HepG2 (cell line): ENCODE results near the gene MMP24OS. TPM values are rescaled to one million over a fixed set of nuclear protein-coding genes. Genes with fewer than 3 reads are reported as not detected.

Experiments used
- GFI1 ChIP-seq: sonication (generic); formaldehyde crosslinking; IDR thresholded peaks from 2 replicates; pipeline ENCODE4 v1.5.0; 2020; ENCODE audit warnings: missing genetic modification reagents, mild to moderate bottlenecking, borderline replicate concordance
- IRX3 ChIP-seq: sonication (generic); formaldehyde crosslinking; IDR thresholded peaks from 2 replicates; pipeline ENCODE4 v1.8.1; 2023; ENCODE audit warnings: mild to moderate bottlenecking, low read depth, missing genetic modification reagents, borderline replicate concordance
- NFE2L1 ChIP-seq: sonication (generic); formaldehyde crosslinking; IDR thresholded peaks from 2 replicates; pipeline ENCODE4 v1.4.0; 2020; ENCODE audit warnings: missing genetic modification reagents, mild to moderate bottlenecking, borderline replicate concordance
- PCBP2 ChIP-seq: fragments of 200-400 bp; formaldehyde crosslinking; optimal IDR thresholded peaks from 2 replicates; pipeline ENCODE3; 2018; ENCODE audit warnings: low read length, low read depth; ENCODE audit not compliant: poor library complexity, severe bottlenecking
- RBM39 ChIP-seq: fragments of 200-400 bp; formaldehyde crosslinking; IDR thresholded peaks from one replicate; pipeline ENCODE4 v1.6.1; 2018; ENCODE audit warnings: antibody characterized with exemption, mild to moderate bottlenecking, low read depth, low read length; ENCODE audit not compliant: poor library complexity, severe bottlenecking
- RFX1 ChIP-seq: fragments of 450-650 bp; IDR thresholded peaks from 2 replicates; pipeline ENCODE4 v1.6.1; 2017
- U2AF1 ChIP-seq: fragments of 200-400 bp; formaldehyde crosslinking; optimal IDR thresholded peaks from 2 replicates; pipeline ENCODE3; 2017; ENCODE audit warnings: mild to moderate bottlenecking, low read depth, low read length
- ZNF317 ChIP-seq: sonication (generic); formaldehyde crosslinking; IDR thresholded peaks from 2 replicates; pipeline ENCODE4 v1.5.0; 2020; ENCODE audit warnings: mild to moderate bottlenecking, missing genetic modification reagents
- ZNF550 ChIP-seq: sonication (generic); formaldehyde crosslinking; IDR thresholded peaks from 2 replicates; pipeline ENCODE4 v1.4.0; 2020; ENCODE audit warnings: mild to moderate bottlenecking, missing genetic modification reagents, borderline replicate concordance
- ZNF652 ChIP-seq: IDR thresholded peaks from 2 replicates; pipeline ENCODE4 v1.6.1; 2016; ENCODE audit warnings: low read depth, borderline replicate concordance
- ZNF761 ChIP-seq: sonication (generic); formaldehyde crosslinking; conservative IDR thresholded peaks from 2 replicates; pipeline ENCODE4 v1.4.0; 2020; ENCODE audit warnings: mild to moderate bottlenecking, missing genetic modification reagents
- polyA plus RNA-seq, 8 experiments: library from polyadenylated mRNA; depleted of rRNA in 3 of 8; stranded (reverse) in 7 of 8; unstranded in 1 of 8; fragments of >200 nt; fragmentation: Illumina TruSeq in 4 of 8; extraction: Trizol in 4 of 8; gene quantifications; 2 replicates each; pipeline versions ENCODE4 v1.2.1 to v1.2.3, GENCODE V29; 2011 to 2016; ENCODE audit warnings: low read depth in 4 of 8, missing spikeins in 1 of 8, mixed read lengths in 1 of 8; ENCODE audit not compliant: insufficient read depth in 1 of 8
- total RNA-seq, 5 experiments: library from RNA; depleted of rRNA; stranded (reverse); fragments of >200 nt; fragmentation: Illumina TruSeq; extraction: Trizol; gene quantifications; 2 replicates each; pipeline ENCODE4 v1.2.3, GENCODE V29; 2016; ENCODE audit warnings: low read depth in 1 of 5
- TF ChIP-seq, protein P1 (sequence below): sonication (generic); formaldehyde crosslinking; IDR thresholded peaks from 2 replicates; pipeline ENCODE4 v1.5.0; 2020; ENCODE audit warnings: missing genetic modification reagents, mild to moderate bottlenecking, borderline replicate concordance
- TF ChIP-seq, protein P2 (sequence below): sonication (generic); formaldehyde crosslinking; IDR thresholded peaks from 2 replicates; pipeline ENCODE4 v1.5.0; 2020; ENCODE audit warnings: mild to moderate bottlenecking, missing genetic modification reagents, moderate library complexity
- TF ChIP-seq, protein P3 (sequence below): sonication (generic); formaldehyde crosslinking; IDR thresholded peaks from 2 replicates; pipeline ENCODE4 v1.5.0; 2020; ENCODE audit warnings: mild to moderate bottlenecking, missing genetic modification reagents
- TF ChIP-seq, protein P4 (sequence below): sonication (generic); formaldehyde crosslinking; IDR thresholded peaks from 2 replicates; pipeline ENCODE4 v1.5.1; 2020; ENCODE audit warnings: mild to moderate bottlenecking, missing genetic modification reagents
- TF ChIP-seq, protein P5 (sequence below): sonication (generic); formaldehyde crosslinking; IDR thresholded peaks from 2 replicates; pipeline ENCODE4 v1.4.0; 2020; ENCODE audit warnings: missing genetic modification reagents

The MMP24OS gene
- total and polyA plus RNA-seq, 2 of the 13 experiments (the other 11 are each of a cell fraction or from before 2014, with no cell fraction given): 6.0 to 8.5 TPM

DNA sequence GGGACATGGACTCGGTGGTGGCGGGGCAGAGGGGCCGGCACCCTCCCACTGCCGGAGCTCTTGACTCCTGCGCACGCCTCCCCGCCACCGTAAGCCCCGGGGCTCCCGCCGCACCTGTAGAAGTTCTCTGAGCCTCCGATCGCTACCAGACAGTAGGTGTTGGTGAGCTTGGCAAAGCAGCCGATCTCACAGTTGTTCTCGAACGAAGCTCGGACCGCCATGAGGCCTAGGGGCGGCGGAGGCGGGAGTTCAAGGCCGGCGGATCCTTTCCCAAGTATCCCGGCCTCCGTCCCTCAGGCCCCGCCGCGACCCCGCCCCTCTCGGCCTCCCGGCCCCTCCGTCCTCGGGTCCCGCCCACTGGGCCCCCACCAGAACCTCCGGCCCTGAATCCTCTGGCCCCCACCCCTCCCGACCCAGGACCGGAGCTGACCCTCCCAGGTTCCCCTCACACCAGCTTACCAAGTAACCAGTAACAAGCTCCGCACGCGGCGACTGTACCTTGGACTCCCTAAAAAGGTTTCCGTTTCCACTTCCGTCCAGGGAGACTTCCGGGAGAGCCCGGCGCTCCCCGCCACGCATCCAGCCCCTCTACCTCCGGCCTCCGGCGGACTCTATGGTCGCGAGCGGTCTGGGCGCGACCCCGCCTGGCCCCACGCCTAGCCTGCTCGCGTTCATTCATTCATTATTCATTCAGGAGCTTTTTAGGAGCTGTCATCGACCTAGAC, 6.5 kb upstream of the MMP24OS start, which contains the start of gene EIF6 (continued):
- TF ChIP-seq, protein P1, sequence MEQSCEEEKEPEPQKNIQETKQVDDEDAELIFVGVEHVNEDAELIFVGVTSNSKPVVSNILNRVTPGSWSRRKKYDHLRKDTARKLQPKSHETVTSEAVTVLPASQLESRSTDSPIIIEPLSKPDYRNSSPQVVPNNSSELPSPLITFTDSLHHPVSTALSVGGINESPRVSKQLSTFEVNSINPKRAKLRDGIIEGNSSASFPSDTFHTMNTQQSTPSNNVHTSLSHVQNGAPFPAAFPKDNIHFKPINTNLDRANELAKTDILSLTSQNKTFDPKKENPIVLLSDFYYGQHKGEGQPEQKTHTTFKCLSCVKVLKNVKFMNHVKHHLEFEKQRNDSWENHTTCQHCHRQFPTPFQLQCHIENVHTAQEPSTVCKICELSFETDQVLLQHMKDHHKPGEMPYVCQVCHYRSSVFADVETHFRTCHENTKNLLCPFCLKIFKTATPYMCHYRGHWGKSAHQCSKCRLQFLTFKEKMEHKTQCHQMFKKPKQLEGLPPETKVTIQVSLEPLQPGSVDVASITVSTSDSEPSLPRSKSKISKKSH (CRISPR knock-in tag): peak; percentile 89; the same call in 1 of the 2 replicates
- TF ChIP-seq IRX3 (CRISPR knock-in tag) (no peak), ZNF652 (peak; percentile 53; the same call in 1 of the 2 replicates), PCBP2 (no peak), NFE2L1 (peak; percentile 75; the same call in 1 of the 2 replicates), ZNF761 (CRISPR knock-in tag) (peak; percentile 89), ZNF317 (CRISPR knock-in tag) (peak; percentile 74), RBM39 (peak; percentile 89), GFI1 (CRISPR knock-in tag) (peak; percentile 86), ZNF550 (CRISPR knock-in tag) (0 out of 2 replicates have a peak, but pooled peaks have one; percentile 74), RFX1 (no peak), U2AF1 (peak; percentile 99)
- TF ChIP-seq, protein P2, sequence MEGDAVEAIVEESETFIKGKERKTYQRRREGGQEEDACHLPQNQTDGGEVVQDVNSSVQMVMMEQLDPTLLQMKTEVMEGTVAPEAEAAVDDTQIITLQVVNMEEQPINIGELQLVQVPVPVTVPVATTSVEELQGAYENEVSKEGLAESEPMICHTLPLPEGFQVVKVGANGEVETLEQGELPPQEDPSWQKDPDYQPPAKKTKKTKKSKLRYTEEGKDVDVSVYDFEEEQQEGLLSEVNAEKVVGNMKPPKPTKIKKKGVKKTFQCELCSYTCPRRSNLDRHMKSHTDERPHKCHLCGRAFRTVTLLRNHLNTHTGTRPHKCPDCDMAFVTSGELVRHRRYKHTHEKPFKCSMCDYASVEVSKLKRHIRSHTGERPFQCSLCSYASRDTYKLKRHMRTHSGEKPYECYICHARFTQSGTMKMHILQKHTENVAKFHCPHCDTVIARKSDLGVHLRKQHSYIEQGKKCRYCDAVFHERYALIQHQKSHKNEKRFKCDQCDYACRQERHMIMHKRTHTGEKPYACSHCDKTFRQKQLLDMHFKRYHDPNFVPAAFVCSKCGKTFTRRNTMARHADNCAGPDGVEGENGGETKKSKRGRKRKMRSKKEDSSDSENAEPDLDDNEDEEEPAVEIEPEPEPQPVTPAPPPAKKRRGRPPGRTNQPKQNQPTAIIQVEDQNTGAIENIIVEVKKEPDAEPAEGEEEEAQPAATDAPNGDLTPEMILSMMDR (CRISPR knock-in tag): peak; percentile 19; the same call in 1 of the 2 replicates
- TF ChIP-seq, protein P3, sequence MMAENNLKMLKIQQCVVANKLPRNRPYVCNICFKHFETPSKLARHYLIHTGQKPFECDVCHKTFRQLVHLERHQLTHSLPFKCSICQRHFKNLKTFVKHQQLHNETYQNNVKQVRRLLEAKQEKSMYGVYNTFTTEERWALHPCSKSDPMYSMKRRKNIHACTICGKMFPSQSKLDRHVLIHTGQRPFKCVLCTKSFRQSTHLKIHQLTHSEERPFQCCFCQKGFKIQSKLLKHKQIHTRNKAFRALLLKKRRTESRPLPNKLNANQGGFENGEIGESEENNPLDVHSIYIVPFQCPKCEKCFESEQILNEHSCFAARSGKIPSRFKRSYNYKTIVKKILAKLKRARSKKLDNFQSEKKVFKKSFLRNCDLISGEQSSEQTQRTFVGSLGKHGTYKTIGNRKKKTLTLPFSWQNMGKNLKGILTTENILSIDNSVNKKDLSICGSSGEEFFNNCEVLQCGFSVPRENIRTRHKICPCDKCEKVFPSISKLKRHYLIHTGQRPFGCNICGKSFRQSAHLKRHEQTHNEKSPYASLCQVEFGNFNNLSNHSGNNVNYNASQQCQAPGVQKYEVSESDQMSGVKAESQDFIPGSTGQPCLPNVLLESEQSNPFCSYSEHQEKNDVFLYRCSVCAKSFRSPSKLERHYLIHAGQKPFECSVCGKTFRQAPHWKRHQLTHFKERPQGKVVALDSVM (CRISPR knock-in tag): peak; percentile 72
- TF ChIP-seq, protein P4, sequence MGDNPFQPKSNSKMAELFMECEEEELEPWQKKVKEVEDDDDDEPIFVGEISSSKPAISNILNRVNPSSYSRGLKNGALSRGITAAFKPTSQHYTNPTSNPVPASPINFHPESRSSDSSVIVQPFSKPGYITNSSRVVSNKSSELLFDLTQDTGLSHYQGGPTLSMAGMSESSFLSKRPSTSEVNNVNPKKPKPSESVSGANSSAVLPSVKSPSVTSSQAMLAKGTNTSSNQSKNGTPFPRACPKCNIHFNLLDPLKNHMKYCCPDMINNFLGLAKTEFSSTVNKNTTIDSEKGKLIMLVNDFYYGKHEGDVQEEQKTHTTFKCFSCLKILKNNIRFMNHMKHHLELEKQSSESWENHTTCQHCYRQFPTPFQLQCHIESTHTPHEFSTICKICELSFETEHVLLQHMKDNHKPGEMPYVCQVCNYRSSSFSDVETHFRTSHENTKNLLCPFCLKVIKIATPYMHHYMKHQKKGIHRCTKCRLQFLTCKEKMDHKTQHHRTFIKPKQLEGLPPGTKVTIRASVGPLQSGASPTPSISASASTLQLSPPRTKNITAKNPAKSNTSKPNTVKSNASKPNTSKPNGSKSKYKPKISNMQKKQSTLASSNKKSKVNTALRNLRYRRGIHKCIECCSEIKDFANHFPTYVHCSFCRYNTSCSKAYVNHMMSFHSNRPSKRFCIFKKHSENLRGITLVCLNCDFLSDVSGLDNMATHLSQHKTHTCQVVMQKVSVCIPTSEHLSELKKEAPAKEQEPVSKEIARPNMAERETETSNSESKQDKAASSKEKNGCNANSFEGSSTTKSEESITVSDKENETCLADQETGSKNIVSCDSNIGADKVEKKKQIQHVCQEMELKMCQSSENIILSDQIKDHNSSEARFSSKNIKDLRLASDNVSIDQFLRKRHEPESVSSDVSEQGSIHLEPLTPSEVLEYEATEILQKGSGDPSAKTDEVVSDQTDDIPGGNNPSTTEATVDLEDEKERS (CRISPR knock-in tag): peak; percentile 94; the same call in 1 of the 2 replicates
- TF ChIP-seq, protein P5, sequence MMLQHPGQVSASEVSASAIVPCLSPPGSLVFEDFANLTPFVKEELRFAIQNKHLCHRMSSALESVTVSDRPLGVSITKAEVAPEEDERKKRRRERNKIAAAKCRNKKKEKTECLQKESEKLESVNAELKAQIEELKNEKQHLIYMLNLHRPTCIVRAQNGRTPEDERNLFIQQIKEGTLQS: peak; percentile 55; the same call in 1 of the 2 replicates
